Fibroblast of pulmonary artery (primary cell): ENCODE data around the gene PBX2.
"Not testable (repeated sequence)": the region's sequence is repeated elsewhere in the genome, so short reads cannot be mapped to it uniquely, and the experiment has no call there.

Experiments
- DNase-seq: peaks from one replicate; pipeline ENCODE4 v3.0.0-alpha.2; 2010; ENCODE audit warnings: low read depth
- H3K4me3 ChIP-seq: replicated peaks from 2 replicates; pipeline ENCODE4 v1.5.1; 2011; ENCODE audit warnings: low read depth, mild to moderate bottlenecking, control low read depth, low read length, moderate library complexity
- CTCF ChIP-seq: IDR thresholded peaks from 2 replicates; pipeline ENCODE4 v1.5.1; 2011; ENCODE audit warnings: mild to moderate bottlenecking, control low read depth, low read length, inconsistent platforms; ENCODE audit errors: missing control alignments

The PBX2 gene

GRCh38 chr6:32195652-32195901 is 5.6 kb upstream of the PBX2 start:
- peak overlapping the region; percentile 72 for H3K4me3 ChIP-seq
- TF ChIP-seq CTCF: peak; percentile 34
- DNase-seq: peak; percentile 100

- peak overlapping the region; percentile 61 for H3K4me3 ChIP-seq
- DNase-seq: peak; percentile 77
- peak; percentile 67 for TF ChIP-seq CTCF
These were observed 5.0 kb upstream of the PBX2 start for GRCh38 chr6:32194825-32195651.

GRCh38 chr6:32194388-32194787 is 4.4 kb upstream of the PBX2 start:
- H3K4me3 ChIP-seq: no peak overlapping the region
- no peak for TF ChIP-seq CTCF
- no peak for DNase-seq

GRCh38 chr6:32193096-32193495 is 3.1 kb upstream of the PBX2 start:
- not testable (repeated sequence) for H3K4me3 ChIP-seq

GRCh38 chr6:32192608-32193039 is 2.6 kb upstream of the PBX2 start, which contains the start of gene GPSM3:
GPSM3 (minus strand) TSS chr6:32192643; CDS start chr6:32192513, 130 bp downstream.
- DNase-seq: peak; percentile 57
- TF ChIP-seq CTCF: no peak
- peak within 1 kb of the TSS; percentile 2 for H3K4me3 ChIP-seq

More at GRCh38 chr6:32193096-32193495, 3.1 kb upstream of the PBX2 start:
- not testable (repeated sequence) for DNase-seq

- TF ChIP-seq CTCF: no peak
- H3K4me3 ChIP-seq: no peak overlapping the region
- DNase-seq: no peak
These were observed 1.9 kb upstream of the PBX2 start for GRCh38 chr6:32191696-32192607.

- peak overlapping the region; percentile 82 for H3K4me3 ChIP-seq
- DNase-seq: no peak
- no peak for TF ChIP-seq CTCF
These were observed 1.1 kb upstream of the PBX2 start for GRCh38 chr6:32190911-32191677.
